Ascending aorta (tissue), 2 donors: Measurements from ENCODE around the gene XAF1. TPM values are rescaled to one million over a fixed set of nuclear protein-coding genes. Genes with fewer than 3 reads are reported as not detected.
"Not testable (repeated sequence)": the region's sequence is repeated elsewhere in the genome, so short reads cannot be mapped to it uniquely, and the experiment has no call there.

ENCODE experiments used
- DNase-seq, 2 donors: peaks; one replicate each; pipeline ENCODE4 v3.0.0-alpha.2; 2019; ENCODE audit warnings: low spot score in 2 of 2
- H3K27ac ChIP-seq, 2 donors: fragments of 200-600 bp; sonication (generic); one replicate each; pipeline ENCODE4 v1.5.1; 2016 to 2017; ENCODE audit warnings: mild to moderate bottlenecking in 1 of 2
- H3K27me3 ChIP-seq: fragments of 200-600 bp; sonication (generic); one replicate; pipeline ENCODE4 v1.5.1; 2017
- H3K36me3 ChIP-seq, 2 donors: fragments of 200-600 bp; sonication (generic); one replicate each; pipeline ENCODE4 v1.5.1; 2016
- H3K4me1 ChIP-seq, 2 donors: fragments of 200-600 bp; sonication (generic); one replicate each; pipeline ENCODE4 v1.5.1; 2016 to 2017; ENCODE audit warnings: mild to moderate bottlenecking in 1 of 2
- H3K4me3 ChIP-seq, 2 donors: fragments of 200-600 bp; sonication (generic); one replicate each; pipeline ENCODE4 v1.5.1; 2016 to 2017; ENCODE audit warnings: mild to moderate bottlenecking in 1 of 2
- H3K9me3 ChIP-seq, 2 donors: fragments of 200-600 bp; sonication (generic); one replicate each; pipeline ENCODE4 v1.5.1; 2016
- intact Hi-C: fragments of 100-400 bp; cut with DNase I; formaldehyde crosslinking; loops from one replicate; pipeline ENCODE4 v1.15.1; 2023
- total RNA-seq: library from RNA; depleted of rRNA; stranded (reverse); fragments of >200 nt; gene quantifications from one replicate; pipeline ENCODE4 v1.1.0, GENCODE V29; 2016
- TF ChIP-seq, protein P1 (sequence below), 3 experiments: fragments of 200-600 bp in 2 of 3; fragments of 450-650 bp in 1 of 3; sonication (generic) in 2 of 3; IDR thresholded peaks; one replicate each; pipeline ENCODE4 v1.5.1; 2016 to 2019; ENCODE audit warnings: antibody characterized with exemption in 3 of 3, mild to moderate bottlenecking in 1 of 3, moderate library complexity in 1 of 3

XAF1 gene
- total RNA-seq, 1 donor from 2014 or later, result 39.8 TPM

DNA sequence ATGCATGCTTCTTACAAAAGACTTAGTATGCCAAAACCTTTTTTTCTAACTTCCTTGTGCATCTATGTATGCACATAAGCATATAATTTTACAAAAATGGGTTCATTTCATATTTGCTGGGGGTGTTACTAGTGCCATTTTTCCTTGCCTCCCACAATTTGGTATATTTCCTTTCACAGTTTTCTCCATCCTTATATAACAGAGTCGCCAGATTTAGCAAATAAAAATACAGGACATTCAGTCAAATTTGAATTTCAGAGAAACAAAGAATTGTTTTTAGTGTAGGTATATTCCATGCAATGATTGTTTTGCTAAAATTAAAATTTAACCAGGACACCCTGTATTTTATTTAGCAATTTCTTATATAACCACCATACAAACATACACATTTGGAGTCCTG, 16.2 kb downstream of the XAF1 start:
- H3K27ac ChIP-seq, result no peak overlapping the region
- TF ChIP-seq, protein P1, sequence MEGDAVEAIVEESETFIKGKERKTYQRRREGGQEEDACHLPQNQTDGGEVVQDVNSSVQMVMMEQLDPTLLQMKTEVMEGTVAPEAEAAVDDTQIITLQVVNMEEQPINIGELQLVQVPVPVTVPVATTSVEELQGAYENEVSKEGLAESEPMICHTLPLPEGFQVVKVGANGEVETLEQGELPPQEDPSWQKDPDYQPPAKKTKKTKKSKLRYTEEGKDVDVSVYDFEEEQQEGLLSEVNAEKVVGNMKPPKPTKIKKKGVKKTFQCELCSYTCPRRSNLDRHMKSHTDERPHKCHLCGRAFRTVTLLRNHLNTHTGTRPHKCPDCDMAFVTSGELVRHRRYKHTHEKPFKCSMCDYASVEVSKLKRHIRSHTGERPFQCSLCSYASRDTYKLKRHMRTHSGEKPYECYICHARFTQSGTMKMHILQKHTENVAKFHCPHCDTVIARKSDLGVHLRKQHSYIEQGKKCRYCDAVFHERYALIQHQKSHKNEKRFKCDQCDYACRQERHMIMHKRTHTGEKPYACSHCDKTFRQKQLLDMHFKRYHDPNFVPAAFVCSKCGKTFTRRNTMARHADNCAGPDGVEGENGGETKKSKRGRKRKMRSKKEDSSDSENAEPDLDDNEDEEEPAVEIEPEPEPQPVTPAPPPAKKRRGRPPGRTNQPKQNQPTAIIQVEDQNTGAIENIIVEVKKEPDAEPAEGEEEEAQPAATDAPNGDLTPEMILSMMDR (IDR thresholded peaks at IDR 0.05), result no peak
- H3K27me3 ChIP-seq, result no peaks in the 10 kb centered on the region
- DNase-seq, result no peak
- H3K4me3 ChIP-seq, result no peak overlapping the region
- H3K36me3 ChIP-seq, result peaks cover 57 to 65% of the 10 kb centered on the region in 2 donors
- peaks cover 33 to 65% of the 10 kb centered on the region in 2 donors for H3K9me3 ChIP-seq
- intact Hi-C loops, result no loop called here
- H3K4me1 ChIP-seq, result no peaks in the 10 kb centered on the region

DNA sequence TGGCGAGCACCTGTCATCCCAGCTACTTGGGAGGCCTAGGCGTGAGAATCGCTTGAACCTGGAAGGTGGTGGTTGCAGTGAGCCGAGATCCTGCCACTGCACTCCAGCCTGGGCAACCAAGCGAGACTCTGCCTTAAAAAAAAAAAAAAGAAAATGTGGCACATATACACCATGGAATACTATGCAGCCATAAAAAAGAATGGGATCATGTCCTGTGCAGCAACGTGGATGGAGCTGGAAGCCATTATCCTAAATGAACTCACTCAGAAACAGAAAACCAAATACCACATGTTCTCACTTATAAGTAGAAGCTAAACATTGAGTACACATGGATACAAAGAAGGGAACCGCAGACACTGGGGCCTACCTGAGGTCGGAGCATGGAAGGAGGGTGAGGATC, 19.1 kb downstream of the XAF1 start:
- intact Hi-C loops, H3K27ac ChIP-seq, H3K4me1 ChIP-seq, H3K4me3 ChIP-seq, DNase-seq, H3K27me3 ChIP-seq: not testable (repeated sequence)
- Histone ChIP-seq H3K36me3 (peaks cover 36 to 37% of the 10 kb centered on the region in 2 donors), H3K9me3 (peaks cover 30 to 48% of the 10 kb centered on the region in 2 donors)

DNA sequence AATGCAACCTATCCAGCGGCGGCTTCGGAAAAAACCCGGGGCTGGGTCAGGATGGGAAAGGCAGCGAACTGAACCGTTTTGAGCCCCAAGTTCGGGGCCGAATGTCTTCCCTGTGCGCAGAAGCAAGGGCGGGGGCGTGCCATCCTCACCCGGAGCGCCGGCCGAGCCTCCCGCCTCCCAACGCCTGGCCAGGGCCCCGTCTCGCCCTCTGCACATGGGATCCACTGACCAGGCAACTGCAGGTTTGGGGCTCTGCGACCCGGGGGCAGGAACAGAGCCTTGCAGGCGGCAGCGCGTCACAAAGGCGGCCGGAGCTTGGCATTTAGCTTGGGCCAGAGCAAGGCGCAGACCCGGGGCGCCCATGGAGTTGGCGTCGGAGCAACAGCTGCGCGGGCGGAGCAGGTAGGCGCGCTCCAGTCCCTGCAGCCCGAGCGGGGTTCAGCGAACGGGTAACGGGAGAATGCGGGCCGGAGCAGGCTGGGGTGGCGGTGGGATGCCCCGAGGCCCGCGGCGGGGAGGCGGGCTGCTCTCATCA, 20.1 kb downstream of the XAF1 start, which contains the start of gene FBXO39:
Gene FBXO39 (plus strand): TSS at position 345 of the 535 bp plus-strand sequence. CDS start 3,654 bp downstream, outside the sequence.
- no peaks in the 10 kb centered on the region for H3K4me1 ChIP-seq
- no peaks in the 10 kb centered on the region for H3K27me3 ChIP-seq
- no peak within 1 kb of the TSS for H3K27ac ChIP-seq
- H3K9me3 ChIP-seq, result peaks cover 30 to 48% of the 10 kb centered on the region in 2 donors
- DNase-seq, result no peak
- H3K4me3 ChIP-seq, result no peak within 1 kb of the TSS
- TF ChIP-seq, protein P1 (IDR thresholded peaks at IDR 0.05), result no peak
- H3K36me3 ChIP-seq, result peaks cover 26 to 27% of the 10 kb centered on the region in 2 donors
- intact Hi-C loops, result no loop called here

DNA sequence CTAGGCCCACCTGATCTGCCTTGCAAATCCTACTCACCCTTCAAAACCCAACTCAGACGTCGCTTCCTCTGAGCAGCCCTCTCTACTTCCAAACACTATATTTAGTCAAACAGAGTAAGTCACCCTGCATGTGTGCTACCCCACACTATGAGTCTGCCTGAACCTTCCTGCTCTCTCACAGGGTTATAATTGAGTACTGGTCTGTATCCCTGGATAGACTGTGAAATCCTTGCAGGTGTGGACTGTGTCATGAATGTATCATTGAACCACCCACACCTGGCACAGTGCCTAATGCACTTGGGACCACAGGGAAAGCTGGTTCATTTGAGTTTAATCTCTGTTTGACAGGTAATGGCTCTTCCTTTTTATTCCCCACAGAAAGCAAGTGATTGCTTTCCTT, 23.6 kb downstream of the XAF1 start:
- H3K27me3 ChIP-seq, result no peaks in the 10 kb centered on the region

DNA sequence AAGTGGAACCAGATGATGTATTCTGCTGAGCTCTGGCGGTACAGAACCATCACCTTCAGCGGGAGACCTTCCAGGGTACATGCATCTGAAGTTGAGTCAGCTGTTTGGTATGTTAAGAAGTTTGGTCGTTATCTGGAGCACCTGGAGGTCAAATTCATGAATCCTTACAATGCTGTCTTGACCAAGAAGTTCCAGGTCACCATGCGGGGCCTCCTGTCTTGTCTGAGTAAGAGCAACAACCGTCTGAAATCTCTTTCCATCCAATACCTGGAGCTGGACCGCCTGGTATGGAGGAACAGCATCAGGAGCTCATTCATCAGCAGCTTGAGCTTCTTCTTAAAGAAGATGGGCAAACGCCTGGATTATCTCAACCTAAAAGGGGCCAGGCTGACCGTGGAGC, 24.2 kb downstream of the XAF1 start:
- Histone ChIP-seq H3K36me3 (no peaks in the 10 kb centered on the region), H3K27ac (no peak overlapping the region), H3K4me1 (no peaks in the 10 kb centered on the region), H3K4me3 (no peak overlapping the region), H3K27me3 (no peaks in the 10 kb centered on the region), H3K9me3 (peaks cover 9 to 24% of the 10 kb centered on the region in 2 donors)
- TF ChIP-seq, protein P1 (IDR thresholded peaks at IDR 0.05), result no peak
- intact Hi-C loops, result no loop called here
- no peak for DNase-seq

More for the DNA sequence above, 23.6 kb downstream of the XAF1 start:
- no peaks in the 10 kb centered on the region for H3K36me3 ChIP-seq
- H3K4me3 ChIP-seq, result no peak overlapping the region
- H3K4me1 ChIP-seq, result no peaks in the 10 kb centered on the region
- H3K9me3 ChIP-seq, result peaks cover 15 to 30% of the 10 kb centered on the region in 2 donors
- intact Hi-C loops, result no loop called here
- no peak overlapping the region for H3K27ac ChIP-seq
- TF ChIP-seq, protein P1 (IDR thresholded peaks at IDR 0.05), result no peak
- DNase-seq, result no peak

DNA sequence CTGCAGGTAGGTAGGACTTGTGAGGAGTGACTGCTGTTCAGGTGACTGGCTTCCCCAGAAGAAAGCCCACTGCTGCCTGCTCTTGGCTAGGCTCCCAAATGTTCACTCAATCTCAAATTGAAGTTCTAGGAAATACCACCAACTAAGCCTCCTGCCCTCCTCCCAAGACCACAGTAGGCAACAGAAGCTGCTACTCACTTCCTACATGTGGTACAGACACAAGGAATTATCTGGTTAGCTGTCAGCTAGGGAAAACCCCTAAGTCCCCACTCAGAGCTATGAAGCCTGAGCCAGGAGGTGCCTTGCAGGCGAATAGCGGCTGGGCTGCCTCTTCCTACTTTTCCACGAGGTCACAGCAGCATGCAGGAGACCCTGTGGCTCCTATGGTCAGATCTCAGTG, 25.0 kb downstream of the XAF1 start:
- no peaks in the 10 kb centered on the region for H3K4me1 ChIP-seq
- H3K27ac ChIP-seq, result no peak overlapping the region
- H3K36me3 ChIP-seq, result no peaks in the 10 kb centered on the region
- H3K4me3 ChIP-seq, result no peak overlapping the region
- H3K9me3 ChIP-seq, result peaks cover 4 to 15% of the 10 kb centered on the region in 2 donors
- DNase-seq, result no peak
- TF ChIP-seq, protein P1 (IDR thresholded peaks at IDR 0.05), result no peak
- H3K27me3 ChIP-seq, result no peaks in the 10 kb centered on the region
- intact Hi-C loops, result no loop called here
